Astrocyte (in vitro differentiated cells and primary cell): ENCODE results near the gene ASPSCR1. TPM values are rescaled to one million over a fixed set of nuclear protein-coding genes. Genes with fewer than 3 reads are reported as not detected.

Source experiments
- DNase-seq: peaks from one replicate; pipeline ENCODE4 v3.0.0-alpha.2; 2010; ENCODE audit warnings: low read depth
- FAIRE-seq: peaks from 2 replicates; lab custom pipeline; 2011; peaks lifted over from hg19 to GRCh38; lab: Jason Lieb, UNC
- H2AFZ ChIP-seq: 2 replicates; pipeline ENCODE4 v1.6.0; 2012; ENCODE audit warnings: low read depth, low read length, inconsistent platforms
- H3K27ac ChIP-seq: 2 replicates; pipeline ENCODE4 v1.5.1; 2011; ENCODE audit warnings: low read depth, low read length, inconsistent platforms
- H3K27me3 ChIP-seq: 2 replicates; pipeline ENCODE4 v1.6.0; 2011; ENCODE audit warnings: low read length, inconsistent platforms; ENCODE audit not compliant: insufficient read depth
- H3K36me3 ChIP-seq: 2 replicates; pipeline ENCODE4 v1.5.1; 2011; ENCODE audit warnings: low read length, inconsistent platforms; ENCODE audit not compliant: insufficient read depth
- H3K4me1 ChIP-seq: 2 replicates; pipeline ENCODE4 v1.5.1; 2011; ENCODE audit warnings: low read length, inconsistent platforms; ENCODE audit not compliant: insufficient read depth
- H3K4me2 ChIP-seq: 2 replicates; pipeline ENCODE4 v1.6.0; 2012; ENCODE audit warnings: low read length, inconsistent platforms
- H3K4me3 ChIP-seq: 2 replicates; pipeline ENCODE4 v1.5.1; 2011; ENCODE audit warnings: low read depth, mild to moderate bottlenecking, low read length, inconsistent platforms; ENCODE audit not compliant: insufficient read depth
- H3K79me2 ChIP-seq: 2 replicates; pipeline ENCODE4 v1.6.0; 2012; ENCODE audit warnings: mild to moderate bottlenecking, low read length, inconsistent platforms; ENCODE audit not compliant: insufficient read depth
- H3K9ac ChIP-seq: 2 replicates; pipeline ENCODE4 v1.6.0; 2012; ENCODE audit warnings: mild to moderate bottlenecking, low read length, inconsistent platforms
- H3K9me3 ChIP-seq: 2 replicates; pipeline ENCODE4 v1.5.1; 2012; ENCODE audit warnings: low read depth, mild to moderate bottlenecking, low read length, inconsistent platforms; ENCODE audit not compliant: insufficient read depth
- H4K20me1 ChIP-seq: 2 replicates; pipeline ENCODE4 v1.6.0; 2012; ENCODE audit warnings: low read length, inconsistent platforms; ENCODE audit not compliant: insufficient read depth
- H3K27ac Mint-ChIP-seq: one replicate; pipeline ENCODE4 v1.8.0; 2021; ENCODE audit warnings: mild to moderate bottlenecking, mixed read lengths; ENCODE audit not compliant: unreplicated experiment
- H3K27me3 Mint-ChIP-seq: one replicate; pipeline ENCODE4 v1.8.0; 2021; ENCODE audit warnings: low read depth, mixed read lengths; ENCODE audit not compliant: unreplicated experiment
- H3K36me3 Mint-ChIP-seq: one replicate; pipeline ENCODE4 v1.8.0; 2021; ENCODE audit warnings: low read depth, mixed read lengths; ENCODE audit not compliant: unreplicated experiment
- H3K4me1 Mint-ChIP-seq: one replicate; pipeline ENCODE4 v1.8.0; 2021; ENCODE audit warnings: low read depth, mixed read lengths; ENCODE audit not compliant: unreplicated experiment
- H3K4me3 Mint-ChIP-seq: one replicate; pipeline ENCODE4 v1.8.0; 2021; ENCODE audit warnings: mild to moderate bottlenecking, moderate library complexity, mixed read lengths; ENCODE audit not compliant: unreplicated experiment
- H3K9me3 Mint-ChIP-seq: one replicate; pipeline ENCODE4 v1.8.0; 2021; ENCODE audit warnings: mild to moderate bottlenecking, mixed read lengths; ENCODE audit not compliant: unreplicated experiment
- EZH2 ChIP-seq: IDR thresholded peaks from 2 replicates; pipeline ENCODE4 v1.6.1; 2012; ENCODE audit warnings: mild to moderate bottlenecking, low read length, inconsistent platforms; ENCODE audit not compliant: insufficient read depth
- total RNA-seq: library from RNA; stranded (reverse); gene quantifications from 2 replicates; pipeline ENCODE4 v1.2.1, GENCODE V29; 2021
- TF ChIP-seq, protein P1 (sequence below): IDR thresholded peaks from 2 replicates; pipeline ENCODE4 v1.5.1; 2011; ENCODE audit warnings: low read depth, mild to moderate bottlenecking, inconsistent platforms, low read length, moderate library complexity; ENCODE audit not compliant: insufficient read depth

Gene ASPSCR1
- total RNA-seq, 1 donor from 2014 or later, result 25.5 TPM

DNA sequence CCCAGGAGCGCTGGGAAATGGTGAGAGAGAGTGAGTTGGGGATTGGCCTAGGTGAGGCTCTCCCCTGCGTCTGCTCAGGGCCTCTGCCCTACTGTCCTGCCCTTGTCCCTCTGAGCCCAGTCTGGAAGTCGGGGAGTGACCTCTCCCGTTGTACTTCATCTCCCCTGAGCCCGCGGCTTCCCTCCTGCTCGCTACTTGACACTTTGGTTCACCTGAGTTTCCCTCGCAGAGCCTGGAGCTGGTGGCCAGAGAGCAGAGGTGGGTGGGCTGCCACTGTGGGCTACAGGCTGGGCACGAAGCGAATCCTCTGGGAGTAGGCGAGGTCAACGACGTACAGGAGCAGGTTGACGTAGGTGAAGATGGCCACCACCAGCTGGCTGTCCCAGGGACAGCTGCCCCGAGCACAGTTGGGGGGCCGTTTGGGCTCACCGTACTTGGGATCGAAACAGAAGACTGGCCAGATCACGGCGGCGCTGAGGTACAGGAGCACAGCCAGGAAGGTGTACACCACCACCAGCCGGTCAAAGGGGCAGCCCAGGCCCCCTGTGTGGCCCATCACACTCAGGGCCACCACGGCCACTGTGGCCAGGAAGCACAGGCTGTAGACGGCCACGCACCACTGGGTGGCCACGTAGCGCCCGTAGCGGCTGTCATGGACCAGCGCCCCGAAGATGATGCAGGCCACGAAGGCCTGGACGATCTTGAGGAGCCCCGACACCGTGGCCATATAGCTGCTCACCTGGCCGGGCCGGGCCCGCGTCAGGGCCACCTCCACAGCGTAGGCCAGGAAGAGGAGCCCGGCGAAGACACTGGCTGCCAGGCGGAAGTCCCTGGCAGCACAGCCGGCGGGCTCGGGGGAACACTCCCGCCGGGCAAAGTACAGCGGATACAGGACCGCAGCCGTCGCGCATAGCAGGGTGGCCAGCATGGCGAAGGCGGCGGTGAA lies 36.6 kb upstream of the ASPSCR1 start:
- TF ChIP-seq, protein P1, sequence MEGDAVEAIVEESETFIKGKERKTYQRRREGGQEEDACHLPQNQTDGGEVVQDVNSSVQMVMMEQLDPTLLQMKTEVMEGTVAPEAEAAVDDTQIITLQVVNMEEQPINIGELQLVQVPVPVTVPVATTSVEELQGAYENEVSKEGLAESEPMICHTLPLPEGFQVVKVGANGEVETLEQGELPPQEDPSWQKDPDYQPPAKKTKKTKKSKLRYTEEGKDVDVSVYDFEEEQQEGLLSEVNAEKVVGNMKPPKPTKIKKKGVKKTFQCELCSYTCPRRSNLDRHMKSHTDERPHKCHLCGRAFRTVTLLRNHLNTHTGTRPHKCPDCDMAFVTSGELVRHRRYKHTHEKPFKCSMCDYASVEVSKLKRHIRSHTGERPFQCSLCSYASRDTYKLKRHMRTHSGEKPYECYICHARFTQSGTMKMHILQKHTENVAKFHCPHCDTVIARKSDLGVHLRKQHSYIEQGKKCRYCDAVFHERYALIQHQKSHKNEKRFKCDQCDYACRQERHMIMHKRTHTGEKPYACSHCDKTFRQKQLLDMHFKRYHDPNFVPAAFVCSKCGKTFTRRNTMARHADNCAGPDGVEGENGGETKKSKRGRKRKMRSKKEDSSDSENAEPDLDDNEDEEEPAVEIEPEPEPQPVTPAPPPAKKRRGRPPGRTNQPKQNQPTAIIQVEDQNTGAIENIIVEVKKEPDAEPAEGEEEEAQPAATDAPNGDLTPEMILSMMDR, result no peak
- no peak for TF ChIP-seq EZH2
- no peak overlapping the region for H3K4me3 Mint-ChIP-seq
- no peaks in the 10 kb centered on the region for H3K9me3 Mint-ChIP-seq
- peaks cover 2% of the 10 kb centered on the region for H3K36me3 Mint-ChIP-seq
- Histone ChIP-seq H3K27me3 (peaks cover 13% of the 10 kb centered on the region), H3K36me3 (no peaks in the 10 kb centered on the region), H3K9ac (no peak overlapping the region), H2AFZ (no peak overlapping the region), H3K9me3 (no peaks in the 10 kb centered on the region), H4K20me1 (no peaks in the 10 kb centered on the region), H3K4me2 (no peak overlapping the region), H3K27ac (no peak overlapping the region), H3K79me2 (peaks cover 10% of the 10 kb centered on the region), H3K4me1 (peaks cover 6% of the 10 kb centered on the region), H3K4me3 (no peak overlapping the region)
- H3K27ac Mint-ChIP-seq, result no peak overlapping the region
- peaks cover 12% of the 10 kb centered on the region for H3K27me3 Mint-ChIP-seq
- peaks cover 2% of the 10 kb centered on the region for H3K4me1 Mint-ChIP-seq
- no peak for DNase-seq
- no peak for FAIRE-seq

GRCh38 chr17:81941484-81942166 lies 35.8 kb upstream of the ASPSCR1 start:
- H3K27ac Mint-ChIP-seq, result no peak overlapping the region
- DNase-seq (no peak), FAIRE-seq (no peak)
- Histone ChIP-seq H4K20me1 (no peaks in the 10 kb centered on the region), H3K27me3 (peaks cover 13% of the 10 kb centered on the region), H3K4me2 (no peak overlapping the region), H3K27ac (no peak overlapping the region), H3K9me3 (no peaks in the 10 kb centered on the region), H3K79me2 (peaks cover 3% of the 10 kb centered on the region), H2AFZ (no peak overlapping the region), H3K9ac (no peak overlapping the region), H3K4me1 (peaks cover 3% of the 10 kb centered on the region), H3K36me3 (no peaks in the 10 kb centered on the region), H3K4me3 (no peak overlapping the region)
- H3K27me3 Mint-ChIP-seq, result peaks cover 12% of the 10 kb centered on the region
- H3K9me3 Mint-ChIP-seq, result no peaks in the 10 kb centered on the region
- H3K36me3 Mint-ChIP-seq, result no peaks in the 10 kb centered on the region
- H3K4me1 Mint-ChIP-seq, result no peaks in the 10 kb centered on the region
- TF ChIP-seq EZH2, result no peak
- TF ChIP-seq, protein P1, result no peak
- H3K4me3 Mint-ChIP-seq, result no peak overlapping the region
